Mesothelial cell of epicardium (in vitro differentiated cells): ENCODE measurements around the gene FMNL1. TPM values are rescaled to one million over a fixed set of nuclear protein-coding genes. Genes with fewer than 3 reads are reported as not detected.
"Not testable (repeated sequence)": the region's sequence is repeated elsewhere in the genome, so short reads cannot be mapped to it uniquely, and the experiment has no call there.

Source experiments
- DNase-seq, 2 experiments: peaks; one replicate each; pipeline ENCODE4 v3.0.0; 2021; ENCODE audit warnings: low spot score in 2 of 2; ENCODE audit not compliant: unreplicated experiment in 2 of 2
- H3K27ac Mint-ChIP-seq: 2 replicates; pipeline ENCODE4 v1.8.0; 2021; ENCODE audit warnings: mixed read lengths
- H3K27me3 Mint-ChIP-seq: 2 replicates; pipeline ENCODE4 v1.8.0; 2021; ENCODE audit warnings: low read depth, mixed read lengths
- H3K36me3 Mint-ChIP-seq: 2 replicates; pipeline ENCODE4 v1.8.0; 2021; ENCODE audit warnings: mixed read lengths
- H3K4me1 Mint-ChIP-seq: 2 replicates; pipeline ENCODE4 v1.8.0; 2021; ENCODE audit warnings: mixed read lengths
- H3K4me3 Mint-ChIP-seq: 2 replicates; pipeline ENCODE4 v1.8.0; 2021; ENCODE audit warnings: mild to moderate bottlenecking, moderate library complexity, mixed read lengths
- H3K9me3 Mint-ChIP-seq: 2 replicates; pipeline ENCODE4 v1.8.0; 2021; ENCODE audit warnings: mixed read lengths
- total RNA-seq: library from RNA; stranded (reverse); gene quantifications from 3 replicates; pipeline ENCODE4 v1.2.1, GENCODE V29; 2021
- TF ChIP-seq, protein P1 (sequence below): fragments of 200-600 bp; sonication (generic); IDR thresholded peaks from one replicate; pipeline ENCODE4 v1.5.0; 2021; ENCODE audit warnings: antibody characterized with exemption; ENCODE audit not compliant: unreplicated experiment

FMNL1 gene
- total RNA-seq, 1 donor from 2014 or later, result 3.7 TPM

- no peaks in the 10 kb centered on the region for H3K27me3 Mint-ChIP-seq
- peaks cover 20% of the 10 kb centered on the region for H3K4me1 Mint-ChIP-seq
- TF ChIP-seq, protein P1, sequence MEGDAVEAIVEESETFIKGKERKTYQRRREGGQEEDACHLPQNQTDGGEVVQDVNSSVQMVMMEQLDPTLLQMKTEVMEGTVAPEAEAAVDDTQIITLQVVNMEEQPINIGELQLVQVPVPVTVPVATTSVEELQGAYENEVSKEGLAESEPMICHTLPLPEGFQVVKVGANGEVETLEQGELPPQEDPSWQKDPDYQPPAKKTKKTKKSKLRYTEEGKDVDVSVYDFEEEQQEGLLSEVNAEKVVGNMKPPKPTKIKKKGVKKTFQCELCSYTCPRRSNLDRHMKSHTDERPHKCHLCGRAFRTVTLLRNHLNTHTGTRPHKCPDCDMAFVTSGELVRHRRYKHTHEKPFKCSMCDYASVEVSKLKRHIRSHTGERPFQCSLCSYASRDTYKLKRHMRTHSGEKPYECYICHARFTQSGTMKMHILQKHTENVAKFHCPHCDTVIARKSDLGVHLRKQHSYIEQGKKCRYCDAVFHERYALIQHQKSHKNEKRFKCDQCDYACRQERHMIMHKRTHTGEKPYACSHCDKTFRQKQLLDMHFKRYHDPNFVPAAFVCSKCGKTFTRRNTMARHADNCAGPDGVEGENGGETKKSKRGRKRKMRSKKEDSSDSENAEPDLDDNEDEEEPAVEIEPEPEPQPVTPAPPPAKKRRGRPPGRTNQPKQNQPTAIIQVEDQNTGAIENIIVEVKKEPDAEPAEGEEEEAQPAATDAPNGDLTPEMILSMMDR, result no peak
- DNase-seq, result no peak
- H3K9me3 Mint-ChIP-seq, result no peaks in the 10 kb centered on the region
- H3K36me3 Mint-ChIP-seq, result no peaks in the 10 kb centered on the region
- H3K4me3 Mint-ChIP-seq, result no peak overlapping the region
- H3K27ac Mint-ChIP-seq, result peak overlapping the region; percentile 81
Measured at GRCh38 chr17:45197108-45197507, 24.6 kb upstream of the FMNL1 start.

DNA sequence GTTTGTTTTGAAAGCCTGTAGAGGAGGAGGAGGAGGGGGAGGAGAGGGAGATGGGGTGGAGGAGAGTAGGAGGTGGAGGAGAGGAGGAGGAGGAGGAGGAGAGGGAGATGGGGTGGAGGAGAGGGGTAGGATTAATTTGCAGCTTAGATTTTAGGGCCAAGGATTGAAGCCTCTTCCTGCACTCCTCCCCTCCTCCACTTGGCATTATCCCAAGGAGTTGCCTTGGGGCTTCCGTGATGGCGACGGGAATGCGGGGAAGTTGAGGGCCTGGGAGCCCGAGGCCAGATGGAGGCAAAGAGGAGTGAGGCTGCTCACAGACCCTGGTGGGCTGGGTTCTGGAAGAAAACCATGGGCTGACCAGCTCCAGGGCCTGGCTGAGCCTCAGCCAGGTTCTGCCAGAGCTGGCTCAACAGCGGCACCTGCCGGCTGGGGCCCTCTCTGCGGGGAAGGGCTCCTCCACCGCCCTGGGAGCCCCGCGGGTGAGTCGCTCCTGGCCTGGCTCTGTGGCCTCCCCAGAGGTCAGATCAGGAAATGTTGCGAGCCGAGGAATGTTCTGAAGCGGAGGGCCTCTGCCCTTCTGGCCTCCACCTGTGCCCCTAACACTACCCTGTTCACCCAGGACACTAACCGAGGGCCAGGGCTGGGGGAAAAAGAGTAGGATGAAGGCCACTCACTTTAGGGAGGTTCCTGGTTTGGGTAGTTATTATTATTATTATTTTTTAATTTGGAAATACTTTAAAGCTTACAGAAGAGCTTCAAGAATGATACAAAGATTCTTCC lies 23.9 kb upstream of the FMNL1 start:
- TF ChIP-seq, protein P1, result peak; percentile 88
- H3K4me3 Mint-ChIP-seq, result peak overlapping the region; percentile 30
- H3K27ac Mint-ChIP-seq, result peak overlapping the region; percentile 87
- no peaks in the 10 kb centered on the region for H3K27me3 Mint-ChIP-seq
- peaks cover 20% of the 10 kb centered on the region for H3K4me1 Mint-ChIP-seq
- H3K9me3 Mint-ChIP-seq, result no peaks in the 10 kb centered on the region
- no peaks in the 10 kb centered on the region for H3K36me3 Mint-ChIP-seq
- peak; percentile 85 to 96 for DNase-seq

GRCh38 chr17:45200701-45201100 lies 21.0 kb upstream of the FMNL1 start:
- no peak overlapping the region for H3K27ac Mint-ChIP-seq
- peaks cover 20% of the 10 kb centered on the region for H3K4me1 Mint-ChIP-seq
- TF ChIP-seq, protein P1, result no peak
- H3K4me3 Mint-ChIP-seq, result no peak overlapping the region
- no peaks in the 10 kb centered on the region for H3K36me3 Mint-ChIP-seq
- H3K9me3 Mint-ChIP-seq, result peaks cover 5% of the 10 kb centered on the region
- DNase-seq, result no peak
- no peaks in the 10 kb centered on the region for H3K27me3 Mint-ChIP-seq

DNA sequence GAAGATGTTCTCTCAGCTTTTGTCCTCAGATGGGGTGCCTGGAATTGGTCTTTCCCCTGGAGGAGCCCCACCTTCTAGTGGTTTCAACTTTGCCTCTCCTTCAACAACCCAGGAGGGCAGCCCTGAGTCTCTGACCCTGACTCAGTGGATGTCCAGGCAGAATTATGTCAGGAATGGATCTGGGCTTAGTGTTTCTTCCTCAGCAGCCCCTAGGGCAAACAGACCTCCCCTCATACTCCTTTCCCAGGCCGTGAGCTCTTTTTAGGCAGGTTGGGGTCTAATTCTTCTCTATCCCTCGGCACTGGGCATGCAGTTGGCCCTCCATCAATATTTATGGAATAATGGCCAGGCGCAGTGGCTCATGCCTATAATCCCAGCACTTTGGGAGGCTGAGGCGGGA lies 20.2 kb upstream of the FMNL1 start:
- peaks cover 20% of the 10 kb centered on the region for H3K4me1 Mint-ChIP-seq

GRCh38 chr17:45201880-45202279 lies 19.8 kb upstream of the FMNL1 start:
- H3K27ac Mint-ChIP-seq, H3K9me3 Mint-ChIP-seq, DNase-seq, H3K4me3 Mint-ChIP-seq, H3K36me3 Mint-ChIP-seq, H3K27me3 Mint-ChIP-seq: not testable (repeated sequence)
- peaks cover 16% of the 10 kb centered on the region for H3K4me1 Mint-ChIP-seq

More for the DNA sequence above, 20.2 kb upstream of the FMNL1 start:
- Mint-ChIP-seq H3K4me3 (no peak overlapping the region), H3K9me3 (peaks cover 5% of the 10 kb centered on the region), H3K27ac (no peak overlapping the region), H3K36me3 (no peaks in the 10 kb centered on the region), H3K27me3 (no peaks in the 10 kb centered on the region)
- TF ChIP-seq, protein P1, result no peak
- DNase-seq, result no peak

- Mint-ChIP-seq H3K27ac (no peak overlapping the region), H3K27me3 (peaks cover 52% of the 10 kb centered on the region), H3K9me3 (no peaks in the 10 kb centered on the region), H3K4me3 (peak overlapping the region; percentile 34), H3K4me1 (peaks cover 6% of the 10 kb centered on the region), H3K36me3 (no peaks in the 10 kb centered on the region)
- TF ChIP-seq, protein P1, result peak; percentile 98
- peak; percentile 70 to 95 for DNase-seq
Measured at GRCh38 chr17:45218895-45219661, 2.6 kb upstream of the FMNL1 start.
